AG09319 (cell line): ENCODE results near the gene GPI.
"Not testable (repeated sequence)": the region's sequence is repeated elsewhere in the genome, so short reads cannot be mapped to it uniquely, and the experiment has no call there.

Experiments used
- DNase-seq: peaks from one replicate; pipeline ENCODE4 v3.0.0-alpha.2; 2010; ENCODE audit warnings: low read depth; ENCODE audit errors: extremely low read depth
- TF ChIP-seq, protein P1 (sequence below): IDR thresholded peaks from 2 replicates; pipeline ENCODE4 v1.5.1; 2011; ENCODE audit warnings: low read depth, mild to moderate bottlenecking, inconsistent platforms, low read length, moderate library complexity

Gene GPI

GRCh38 chr19:34363094-34363493, 1.9 kb upstream of the GPI start:
- TF ChIP-seq, protein P1, sequence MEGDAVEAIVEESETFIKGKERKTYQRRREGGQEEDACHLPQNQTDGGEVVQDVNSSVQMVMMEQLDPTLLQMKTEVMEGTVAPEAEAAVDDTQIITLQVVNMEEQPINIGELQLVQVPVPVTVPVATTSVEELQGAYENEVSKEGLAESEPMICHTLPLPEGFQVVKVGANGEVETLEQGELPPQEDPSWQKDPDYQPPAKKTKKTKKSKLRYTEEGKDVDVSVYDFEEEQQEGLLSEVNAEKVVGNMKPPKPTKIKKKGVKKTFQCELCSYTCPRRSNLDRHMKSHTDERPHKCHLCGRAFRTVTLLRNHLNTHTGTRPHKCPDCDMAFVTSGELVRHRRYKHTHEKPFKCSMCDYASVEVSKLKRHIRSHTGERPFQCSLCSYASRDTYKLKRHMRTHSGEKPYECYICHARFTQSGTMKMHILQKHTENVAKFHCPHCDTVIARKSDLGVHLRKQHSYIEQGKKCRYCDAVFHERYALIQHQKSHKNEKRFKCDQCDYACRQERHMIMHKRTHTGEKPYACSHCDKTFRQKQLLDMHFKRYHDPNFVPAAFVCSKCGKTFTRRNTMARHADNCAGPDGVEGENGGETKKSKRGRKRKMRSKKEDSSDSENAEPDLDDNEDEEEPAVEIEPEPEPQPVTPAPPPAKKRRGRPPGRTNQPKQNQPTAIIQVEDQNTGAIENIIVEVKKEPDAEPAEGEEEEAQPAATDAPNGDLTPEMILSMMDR, result no peak
- DNase-seq, result no peak

DNA sequence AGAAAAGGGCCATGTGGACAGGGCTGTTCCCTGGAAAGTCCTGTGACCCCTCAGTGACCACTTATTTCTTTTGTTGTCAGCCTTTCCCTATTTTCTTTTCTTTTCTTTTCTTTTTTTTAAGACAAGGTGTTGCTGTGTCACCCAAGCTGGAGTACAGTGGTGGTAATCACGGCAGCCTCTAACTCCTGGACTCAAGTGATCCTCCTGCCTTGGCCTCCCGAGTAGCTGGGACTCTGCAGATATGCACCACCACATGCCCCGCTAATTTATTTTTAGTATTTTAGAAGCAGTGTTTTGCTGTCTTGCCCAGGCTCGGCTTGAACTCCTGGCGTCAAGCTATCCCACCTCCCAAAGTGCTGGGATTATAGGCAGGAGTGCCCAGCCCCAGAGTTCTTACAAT, 1.1 kb upstream of the GPI start:
- TF ChIP-seq, protein P1, result no peak
- no peak for DNase-seq

- TF ChIP-seq, protein P1, result no peak
- no peak for DNase-seq
These were observed 550 bp upstream of the GPI start for GRCh38 chr19:34364462-34364829.

DNA sequence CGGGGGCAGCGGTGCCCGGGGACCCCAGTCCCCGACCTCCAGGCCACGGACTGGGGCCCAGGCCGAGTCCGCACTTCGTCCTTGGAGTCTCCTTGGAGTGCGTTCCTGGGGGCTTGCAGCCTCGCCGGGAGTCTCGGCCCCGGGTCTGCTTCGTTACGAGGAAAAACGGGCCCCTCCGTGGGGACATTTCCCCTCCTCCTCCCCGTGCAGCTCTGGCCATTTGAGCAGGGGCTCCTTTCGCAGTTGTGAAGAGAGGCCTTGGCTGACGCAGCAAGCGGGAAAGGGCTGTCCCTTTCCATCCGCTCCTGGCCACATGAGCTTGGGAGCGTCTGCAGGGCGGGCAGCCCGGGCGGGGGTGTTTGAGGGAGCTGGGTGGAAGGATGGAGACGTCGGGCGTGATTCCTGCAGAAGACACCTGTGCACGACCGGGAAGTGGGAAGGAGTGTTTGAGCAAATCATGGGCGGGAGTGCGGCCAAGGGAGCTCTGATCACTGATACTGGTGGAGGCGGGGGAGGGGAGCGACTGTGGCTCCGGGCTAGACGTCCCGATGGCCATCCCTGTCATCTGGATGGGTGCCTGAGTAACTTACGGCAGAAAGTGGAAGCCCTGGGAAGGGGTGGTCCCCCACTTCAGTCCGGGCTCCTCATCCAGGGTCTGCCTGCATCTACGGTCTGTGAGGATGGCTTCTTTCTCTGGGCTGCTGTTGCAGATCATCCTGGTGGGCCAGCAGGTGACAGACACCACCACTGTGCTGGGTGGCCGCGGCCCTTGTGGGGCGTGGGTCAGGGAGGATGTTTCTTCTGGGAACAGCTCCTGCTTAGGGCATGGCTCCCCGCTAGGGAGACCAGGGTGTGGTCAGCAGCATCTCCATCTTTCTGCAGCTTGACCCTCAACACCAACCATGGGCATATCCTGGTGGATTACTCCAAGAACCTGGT, 736 bp downstream of the GPI start:
- DNase-seq, result no peak
- TF ChIP-seq, protein P1, result no peak

- TF ChIP-seq, protein P1, result no peak
- DNase-seq, result peak; percentile 60
These were observed 2.0 kb downstream of the GPI start for GRCh38 chr19:34366738-34367623.

DNA sequence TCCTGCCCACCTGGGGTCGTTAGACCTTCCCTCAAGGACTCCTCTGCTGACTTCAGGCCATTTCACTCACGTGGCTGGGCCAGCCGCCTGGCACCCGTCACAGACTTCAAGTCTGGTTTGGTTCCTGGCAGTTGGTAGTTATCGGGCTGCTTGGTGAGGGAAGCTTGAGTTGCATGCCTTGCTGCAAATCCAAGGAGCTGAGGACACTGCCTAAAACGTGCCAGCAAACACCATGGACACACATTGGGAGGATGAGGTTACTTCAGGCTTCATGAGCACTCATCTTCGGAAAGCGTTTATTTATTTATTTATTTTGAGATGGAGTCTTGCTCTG, 2.6 kb downstream of the GPI start:
- TF ChIP-seq, protein P1, result no peak
- no peak for DNase-seq

- TF ChIP-seq, protein P1, result no peak
- DNase-seq, result no peak
These were observed 3.3 kb downstream of the GPI start for GRCh38 chr19:34368338-34368737.

DNA sequence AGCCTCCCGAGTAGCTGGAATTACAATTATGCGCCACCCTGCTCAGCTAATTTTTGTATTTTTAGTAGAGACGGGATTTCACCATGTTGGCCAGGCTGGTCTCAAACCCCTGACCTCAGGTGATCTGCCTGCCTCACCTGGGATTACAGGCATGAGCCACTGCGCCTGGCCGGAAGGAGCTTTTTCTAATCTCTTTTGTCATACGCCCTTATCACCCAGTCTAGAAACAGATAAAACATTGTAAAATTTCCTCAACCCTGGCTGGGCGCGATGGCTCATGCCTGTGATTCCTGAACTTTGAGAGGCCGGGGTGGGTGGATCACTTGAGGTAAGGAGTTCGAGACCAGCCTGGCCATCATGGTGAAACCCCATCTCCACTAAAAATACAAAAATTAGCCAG, 4.2 kb downstream of the GPI start:
- DNase-seq, result not testable (repeated sequence)
